HG02759 (cell line): ENCODE data around the gene EFHC1.
"Not testable (repeated sequence)": the region's sequence is repeated elsewhere in the genome, so short reads cannot be mapped to it uniquely, and the experiment has no call there.

ENCODE experiments used
- ATAC-seq: cut with Tn5 transposase; IDR thresholded peaks from one replicate; pipeline ENCODE4 v1.9.1; 2021; ENCODE audit warnings: mild to moderate bottlenecking, moderate library complexity; ENCODE audit not compliant: unreplicated experiment

EFHC1 gene

GRCh38 chr6:52399511-52400312, 20.4 kb upstream of the EFHC1 start:
- peak; percentile 52 for ATAC-seq

DNA sequence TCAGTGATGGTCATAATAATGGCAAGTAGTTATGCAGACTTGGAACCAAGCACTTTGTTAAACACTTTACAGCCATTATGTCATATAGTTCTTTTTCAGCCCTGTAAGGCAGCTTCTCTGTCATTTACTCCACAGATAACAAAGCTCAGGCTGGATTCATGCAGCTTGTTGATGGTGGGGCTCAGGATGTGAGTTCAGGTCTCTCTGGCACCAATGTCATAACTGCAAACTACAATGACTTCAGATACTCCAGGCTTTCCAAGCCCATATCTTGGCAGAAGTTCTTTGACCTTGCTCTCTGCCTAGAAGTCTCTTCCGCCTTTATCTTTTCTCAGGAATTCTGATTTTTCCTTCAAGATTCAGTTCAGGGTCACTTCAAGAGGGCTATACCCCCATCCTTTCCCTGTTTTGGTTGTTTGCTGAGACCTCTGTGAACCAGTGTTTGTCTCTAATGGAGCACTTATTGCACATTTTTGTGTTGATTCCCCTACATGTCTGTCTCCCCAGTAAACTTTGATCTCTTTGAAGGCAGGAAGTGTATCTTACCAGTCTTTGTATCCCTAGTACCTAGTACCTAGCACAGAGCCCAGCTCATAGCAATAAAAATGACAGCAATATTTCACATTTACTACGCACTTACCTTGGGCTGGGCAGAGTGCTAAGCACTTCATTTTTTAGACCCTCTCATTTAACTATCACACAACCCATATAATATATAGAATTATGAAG, 19.7 kb upstream of the EFHC1 start:
- no peak for ATAC-seq

GRCh38 chr6:52403086-52403485, 17.1 kb upstream of the EFHC1 start:
- no peak for ATAC-seq

GRCh38 chr6:52403627-52404026, 16.5 kb upstream of the EFHC1 start:
- ATAC-seq, result no peak

DNA sequence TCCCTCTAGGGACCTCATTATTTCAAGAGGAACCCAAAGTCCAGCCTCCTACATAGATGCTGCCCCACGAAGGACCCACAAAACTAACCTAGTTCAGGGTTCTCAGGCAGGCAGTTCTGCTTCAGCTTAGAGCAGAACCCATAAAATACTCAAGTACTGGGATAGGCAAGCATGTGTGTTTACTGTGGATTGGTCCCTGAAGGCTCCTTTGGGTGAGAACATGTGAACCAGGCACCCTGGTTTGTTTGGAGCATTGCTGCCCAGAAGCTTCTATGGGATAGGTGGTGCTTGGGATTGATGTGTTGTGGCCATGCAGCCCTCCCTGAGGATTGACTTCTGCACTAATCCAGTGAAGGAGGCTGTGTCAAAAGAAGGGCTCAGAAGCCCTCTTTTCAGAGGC, 14.9 kb upstream of the EFHC1 start:
- no peak for ATAC-seq

- ATAC-seq, result no peak
Observed at GRCh38 chr6:52407467-52407866, 12.7 kb upstream of the EFHC1 start.

DNA sequence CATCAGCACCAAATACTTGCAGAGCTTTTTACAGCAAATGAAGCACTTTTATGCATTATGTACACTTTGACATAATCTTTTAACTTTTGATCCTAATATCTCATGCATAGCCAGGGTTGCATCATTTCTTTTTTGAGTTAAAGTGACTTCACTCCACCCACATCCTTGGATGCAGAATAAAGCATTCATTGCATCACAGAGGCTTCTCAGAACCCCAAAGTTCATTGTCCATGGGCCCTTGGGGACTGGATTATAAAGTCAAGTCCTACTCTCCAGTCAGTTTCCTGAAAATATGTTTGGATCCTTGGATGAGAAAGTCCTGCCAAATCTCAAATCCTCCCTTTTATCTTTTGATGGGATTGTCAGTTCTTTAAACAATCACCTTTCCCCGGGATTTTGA, 10.6 kb upstream of the EFHC1 start:
- ATAC-seq, result no peak

GRCh38 chr6:52410979-52411378, 9.2 kb upstream of the EFHC1 start:
- ATAC-seq, result no peak

DNA sequence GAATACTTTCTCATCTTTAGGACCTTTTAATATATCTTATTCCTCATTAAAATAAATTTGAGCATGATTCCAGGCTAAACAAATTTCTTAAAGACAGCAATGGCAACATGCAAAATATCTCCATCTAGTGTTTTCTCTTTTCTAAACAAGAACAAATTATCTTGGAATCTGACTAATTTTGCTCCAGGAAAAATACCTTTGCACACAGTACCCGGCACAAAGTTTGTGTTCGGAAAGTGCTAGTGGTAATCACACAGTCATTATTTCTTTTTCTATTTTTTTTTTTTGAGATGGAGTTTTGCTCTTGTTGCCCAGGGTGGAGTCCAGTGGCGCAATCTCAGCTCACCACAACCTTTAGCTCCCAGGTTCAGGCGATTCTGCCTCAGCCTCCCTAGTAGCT, 8.2 kb upstream of the EFHC1 start:
- ATAC-seq, result no peak

GRCh38 chr6:52415333-52415732, 4.8 kb upstream of the EFHC1 start:
- ATAC-seq, result no peak

DNA sequence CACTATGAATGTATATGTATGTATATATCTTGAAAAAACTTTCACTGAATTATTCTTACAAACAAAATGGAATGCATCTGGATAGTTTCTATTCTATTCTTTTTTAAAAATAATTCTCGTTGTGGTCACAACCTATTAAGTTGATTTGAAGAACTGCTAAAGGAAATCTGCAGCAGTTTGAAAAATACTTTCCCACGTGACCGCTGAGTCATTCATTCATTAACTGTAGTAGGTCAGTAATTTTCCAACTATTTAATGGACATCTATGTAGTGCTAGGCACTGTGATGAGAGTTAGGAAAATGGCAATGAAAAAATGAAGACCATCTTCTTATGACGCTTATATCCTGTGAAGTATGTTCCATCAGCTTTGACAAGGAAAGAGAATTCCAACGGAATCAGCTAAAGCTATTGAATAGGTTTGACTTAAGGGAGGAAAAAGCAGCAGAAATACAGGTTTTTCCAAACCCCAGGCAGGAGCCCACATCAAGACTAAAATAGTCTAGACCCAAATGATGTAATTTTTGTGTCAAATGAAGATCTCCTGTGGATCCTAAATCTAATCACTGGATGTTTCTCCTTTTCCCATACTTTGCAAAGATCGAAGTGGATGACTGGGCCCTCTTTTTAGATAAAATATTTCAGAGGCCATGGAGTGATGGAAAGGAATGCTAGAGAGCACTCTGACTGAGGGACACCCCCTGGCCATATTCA, 4.1 kb upstream of the EFHC1 start:
- no peak for ATAC-seq

DNA sequence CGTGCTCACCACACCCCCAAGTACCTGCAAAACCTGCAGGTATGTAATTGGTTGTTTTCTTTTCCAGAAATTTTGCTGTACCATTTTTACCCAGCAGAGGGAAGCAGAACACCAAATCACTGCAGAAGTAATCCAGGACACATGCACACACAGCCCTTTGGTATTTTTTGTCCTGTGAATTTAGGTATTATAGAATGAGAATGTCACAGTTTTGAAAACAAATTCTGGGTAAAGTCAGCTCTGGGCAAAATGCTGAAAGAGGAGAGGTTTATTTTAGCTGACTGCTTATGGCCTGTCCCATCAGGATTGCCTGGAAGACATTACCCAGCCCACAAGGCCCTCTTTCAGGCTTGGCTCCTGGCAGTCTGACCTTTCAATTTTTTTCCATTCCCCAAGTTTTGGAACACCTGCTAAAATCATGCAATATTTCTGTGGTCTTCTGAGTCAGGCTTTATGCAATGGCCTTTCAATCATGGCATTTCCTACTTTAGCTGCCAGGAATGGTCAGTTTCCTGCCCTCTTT, 3.5 kb upstream of the EFHC1 start:
- peak; percentile 15 for ATAC-seq

DNA sequence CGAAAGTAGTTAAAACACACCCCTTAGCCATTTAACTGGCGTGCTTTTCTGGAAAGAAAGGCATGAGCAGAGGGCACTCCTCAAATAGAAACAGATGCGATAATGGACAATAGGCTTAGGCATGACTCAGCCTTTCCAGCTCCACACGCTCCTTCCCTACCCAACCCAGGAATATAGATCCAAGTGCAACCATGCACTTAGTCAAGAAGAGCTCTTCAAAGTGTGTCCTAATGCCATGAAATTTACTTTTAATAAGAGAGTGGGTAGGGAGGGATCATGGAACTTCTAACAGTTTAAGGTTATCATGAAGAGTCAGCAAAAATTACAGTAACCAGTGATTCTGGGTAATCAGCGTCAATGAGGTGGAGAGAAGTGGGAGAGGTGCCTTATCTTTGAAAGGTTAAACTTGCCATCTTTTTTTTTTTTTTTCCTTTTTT, 2.4 kb upstream of the EFHC1 start:
- no peak for ATAC-seq

DNA sequence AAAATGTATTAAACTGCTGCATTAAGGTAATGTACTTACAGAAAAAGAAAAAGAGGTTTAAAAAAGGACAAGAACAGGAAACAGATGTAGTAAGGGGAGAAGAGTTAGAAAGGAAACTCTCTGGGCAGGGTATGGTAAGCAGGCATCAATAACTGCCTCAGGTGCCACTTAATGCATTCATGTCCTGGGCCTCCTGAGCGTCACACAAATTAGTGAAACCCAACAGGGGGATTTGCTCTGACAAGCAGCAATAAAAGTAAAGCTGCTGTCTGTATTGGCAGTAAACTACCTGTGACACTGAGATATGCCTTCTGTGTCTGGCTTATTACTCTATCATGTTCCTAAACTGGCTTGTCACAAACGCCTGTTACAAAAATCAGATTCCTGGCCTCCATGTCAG, 1.5 kb upstream of the EFHC1 start:
- no peak for ATAC-seq

DNA sequence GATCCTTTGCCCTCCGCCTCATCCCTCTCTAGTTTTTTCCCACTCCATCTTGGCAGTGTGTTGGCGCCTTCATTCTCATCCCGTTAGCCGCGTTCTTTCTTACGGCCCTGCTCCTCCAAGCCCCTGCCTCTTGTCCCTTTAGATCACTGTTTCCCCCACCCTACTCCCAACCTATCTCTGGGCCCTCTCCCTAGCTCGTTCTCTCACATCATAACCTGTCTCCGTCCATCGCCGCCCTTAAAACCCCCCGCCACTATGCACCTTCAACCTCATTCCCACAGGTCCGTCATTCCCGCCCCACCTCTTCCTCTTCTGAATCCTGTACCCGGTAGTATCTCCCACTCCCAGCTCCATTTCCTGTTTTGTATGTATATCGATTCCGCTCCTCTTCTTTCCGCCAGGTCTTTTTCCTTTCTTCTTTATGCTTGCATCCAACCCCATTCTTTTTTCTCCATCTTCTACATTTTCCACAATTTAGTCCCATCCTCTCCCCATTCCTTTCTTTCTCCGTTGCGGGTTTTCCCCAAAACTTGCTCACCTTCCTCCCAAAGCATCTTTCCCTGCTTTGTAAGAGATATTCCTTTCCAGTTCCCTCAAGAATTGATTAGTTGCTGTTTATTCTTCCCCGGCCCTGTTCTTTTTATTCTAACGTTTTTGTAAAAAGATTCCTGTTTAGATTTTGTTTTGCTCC, 671 bp downstream of the EFHC1 start:
- no peak for ATAC-seq

DNA sequence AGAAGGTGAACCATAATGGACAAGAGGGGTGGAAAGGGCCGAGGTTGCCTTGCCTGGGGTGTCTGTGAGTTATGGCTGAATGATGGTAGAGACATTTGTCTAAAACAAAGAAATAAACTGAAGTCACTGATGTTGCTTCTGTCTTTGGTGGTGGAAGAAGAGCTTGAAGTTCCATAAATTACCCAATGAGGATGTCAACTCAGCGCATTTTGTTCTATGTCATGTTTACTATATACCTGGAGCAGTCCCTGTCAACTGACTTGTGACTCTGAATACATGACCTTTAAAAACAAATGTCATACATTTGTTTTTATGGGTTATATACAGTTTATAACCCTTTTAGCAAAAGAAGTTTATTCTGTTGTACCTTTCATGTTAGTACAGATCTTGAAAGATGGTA, 2.0 kb downstream of the EFHC1 start:
- ATAC-seq, result no peak

DNA sequence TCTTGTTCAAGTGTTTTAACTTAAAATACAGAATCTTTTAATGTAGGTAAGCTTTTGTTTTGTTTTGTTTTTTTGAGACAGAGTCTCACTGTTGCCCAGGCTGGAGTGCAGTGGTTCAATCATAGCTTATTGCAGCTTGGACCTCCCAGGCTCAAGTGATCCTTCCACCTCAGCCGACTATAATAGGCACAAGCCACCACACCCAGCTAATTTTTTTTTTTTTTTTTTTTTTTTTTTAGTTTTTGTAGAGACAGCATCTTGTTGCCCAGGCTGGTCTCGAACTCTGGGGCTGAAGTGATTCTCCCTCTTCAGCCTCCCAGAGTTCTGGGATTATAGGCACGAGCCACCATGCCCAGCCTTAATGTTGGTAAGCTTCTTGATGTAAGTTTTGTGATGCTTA, 3.3 kb downstream of the EFHC1 start:
- ATAC-seq, result no peak

GRCh38 chr6:52423971-52424381, 3.8 kb downstream of the EFHC1 start:
- no peak for ATAC-seq

DNA sequence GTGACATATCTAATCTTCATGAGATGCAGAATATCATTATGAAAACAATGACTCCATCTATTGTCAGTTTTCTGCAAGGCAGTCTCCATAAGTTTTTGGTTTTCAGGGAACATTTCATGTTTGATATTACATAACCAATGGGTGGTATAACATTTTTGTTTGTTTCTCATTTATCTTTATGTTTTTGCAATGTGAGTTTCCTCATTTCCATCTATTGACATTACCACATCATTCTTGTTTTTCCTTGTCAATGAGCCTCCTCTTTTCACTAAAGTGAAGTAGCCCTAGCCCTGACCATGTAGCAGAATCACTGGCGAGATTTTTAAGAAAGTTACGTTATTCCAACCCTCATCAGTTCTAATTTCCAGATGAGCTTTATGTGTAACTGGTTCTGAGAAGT, 4.4 kb downstream of the EFHC1 start:
- ATAC-seq, result no peak

DNA sequence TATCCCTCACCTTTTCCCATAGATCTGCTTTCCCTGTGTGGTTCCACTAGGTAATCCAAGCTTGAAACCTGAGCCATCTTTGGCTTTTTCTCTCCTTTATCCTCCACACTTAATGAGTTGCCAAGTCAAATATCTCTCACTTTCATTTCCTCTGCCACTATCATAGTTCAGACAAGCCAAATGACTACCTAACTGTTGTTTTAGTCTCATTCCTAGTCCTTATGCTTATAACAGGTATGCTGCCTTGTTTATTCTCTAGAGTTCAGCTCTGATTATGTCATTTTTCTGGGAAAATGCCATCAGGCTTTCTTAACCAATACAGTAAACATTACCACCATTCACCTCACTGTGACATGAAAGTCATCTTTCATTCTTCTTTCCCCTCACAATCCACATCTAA, 6.5 kb downstream of the EFHC1 start:
- peak; percentile 40 for ATAC-seq

- not testable (repeated sequence) for ATAC-seq
Observed at GRCh38 chr6:52433294-52433693, 13.2 kb downstream of the EFHC1 start.
